Measurements from ENCODE around the gene THBS2.

DNA sequence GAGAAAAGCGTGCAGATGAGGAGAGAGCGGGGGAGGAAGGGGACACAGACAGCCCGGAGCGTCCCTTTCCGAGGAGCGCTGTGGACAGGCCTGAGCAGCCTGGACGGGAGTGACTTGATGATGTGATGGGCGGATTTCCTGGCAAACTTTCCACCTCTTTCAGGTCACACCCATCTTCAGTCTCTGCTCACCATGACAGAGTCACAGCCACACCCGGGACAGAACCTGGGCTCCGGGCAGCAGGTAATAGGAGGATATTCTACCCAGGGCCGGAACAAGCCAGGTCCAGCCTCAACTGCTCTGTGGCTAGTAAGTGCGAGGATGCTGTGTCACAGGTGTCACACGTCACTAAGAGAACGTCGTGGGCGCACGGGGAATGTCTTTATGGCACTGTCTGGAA is 84.3 kb downstream of the THBS2 start:
- TF ChIP-seq CTCF (IDR thresholded peaks at IDR 0.05) (no peak), POLR2A (IDR thresholded peaks at IDR 0.05) (no peak)
